ENCODE results near the gene WFDC6. TPM values are rescaled to one million over a fixed set of nuclear protein-coding genes. Genes with fewer than 3 reads are reported as not detected.
"Not testable (repeated sequence)": the region's sequence is repeated elsewhere in the genome, so short reads cannot be mapped to it uniquely, and the experiment has no call there.

The WFDC6 gene
- total and polyA plus RNA-seq, 9 donors, result not detected

- intact Hi-C loops (cut with DNase I), result no loop called here
- H3K27me3 ChIP-seq, result no peaks in the 10 kb centered on the region
- no peaks in the 10 kb centered on the region for H3K36me3 ChIP-seq
- DNase-seq, result no peak
- H3K9me3 ChIP-seq, result no peaks in the 10 kb centered on the region
- no peak overlapping the region for H3K4me3 ChIP-seq
- no peak for TF ChIP-seq CTCF (IDR thresholded peaks at IDR 0.05)
- TF ChIP-seq POLR2A (IDR thresholded peaks at IDR 0.05), result no peak
- no peak for TF ChIP-seq EP300 (IDR thresholded peaks at IDR 0.05)
- no peaks in the 10 kb centered on the region for H3K4me1 ChIP-seq (ENCODE audit: insufficient read depth)
- no peak overlapping the region for H3K27ac ChIP-seq
Measured at GRCh38 chr20:45581702-45582101, 42.4 kb upstream of the WFDC6 start.

GRCh38 chr20:45579184-45579583, 39.9 kb upstream of the WFDC6 start, which contains the start of gene WFDC8:
TSS of gene WFDC8 (minus strand) at chr20:45579284. CDS start at chr20:45579247, 37 bp downstream.
- no peaks in the 10 kb centered on the region for H3K27me3 ChIP-seq
- no peaks in the 10 kb centered on the region for H3K9me3 ChIP-seq
- H3K27ac ChIP-seq, result no peak within 1 kb of the TSS
- WGBS, 3 donors, result 55 to 74% (median 56%) methylated on average over 4 of the region's 4 CpGs
- DNase-seq, result no peak
- intact Hi-C loops (cut with DNase I), result no loop called here
- H3K4me1 ChIP-seq (ENCODE audit: insufficient read depth), result no peaks in the 10 kb centered on the region
- no peak within 1 kb of the TSS for H3K4me3 ChIP-seq
- TF ChIP-seq EP300 (IDR thresholded peaks at IDR 0.05) (no peak), CTCF (IDR thresholded peaks at IDR 0.05) (no peak), POLR2A (IDR thresholded peaks at IDR 0.05) (no peak)
- no peaks in the 10 kb centered on the region for H3K36me3 ChIP-seq

- TF ChIP-seq CTCF (IDR thresholded peaks at IDR 0.05) (no peak), POLR2A (IDR thresholded peaks at IDR 0.05) (no peak), EP300 (IDR thresholded peaks at IDR 0.05) (no peak)
- H3K36me3 ChIP-seq, result no peaks in the 10 kb centered on the region
- H3K9me3 ChIP-seq, result no peaks in the 10 kb centered on the region
- 85 to 96% (median 95%) methylated on average over 1 of the region's 1 CpG for WGBS, 3 donors
- H3K27me3 ChIP-seq, result no peaks in the 10 kb centered on the region
- H3K27ac ChIP-seq, result no peak overlapping the region
- H3K4me1 ChIP-seq (ENCODE audit: insufficient read depth), result no peaks in the 10 kb centered on the region
- intact Hi-C loops (cut with DNase I), result no loop called here
- DNase-seq, result no peak
- H3K4me3 ChIP-seq, result no peak overlapping the region
Measured at GRCh38 chr20:45578231-45578630, 38.9 kb upstream of the WFDC6 start.

GRCh38 chr20:45576995-45577394, 37.7 kb upstream of the WFDC6 start:
- Histone ChIP-seq H3K4me3 (no peak overlapping the region), H3K9me3 (no peaks in the 10 kb centered on the region), H3K4me1 (ENCODE audit: insufficient read depth) (no peaks in the 10 kb centered on the region), H3K36me3 (no peaks in the 10 kb centered on the region), H3K27ac (no peak overlapping the region), H3K27me3 (no peaks in the 10 kb centered on the region)
- DNase-seq, result no peak
- intact Hi-C loops (cut with DNase I), result no loop called here
- TF ChIP-seq EP300 (IDR thresholded peaks at IDR 0.05), result no peak
- TF ChIP-seq CTCF (IDR thresholded peaks at IDR 0.05), result no peak
- TF ChIP-seq POLR2A (IDR thresholded peaks at IDR 0.05), result no peak
- 5 to 12% (median 8%) methylated on average over 2 of the region's 2 CpGs for WGBS, 3 donors

- intact Hi-C loops (cut with DNase I), result no loop called here
- 85 to 88% (median 85%) methylated on average over 3 of the region's 3 CpGs for WGBS, 3 donors
- no peaks in the 10 kb centered on the region for H3K9me3 ChIP-seq
- H3K4me1 ChIP-seq (ENCODE audit: insufficient read depth), result no peaks in the 10 kb centered on the region
- no peaks in the 10 kb centered on the region for H3K36me3 ChIP-seq
- no peak overlapping the region for H3K4me3 ChIP-seq
- DNase-seq, result no peak
- no peak overlapping the region for H3K27ac ChIP-seq
- TF ChIP-seq EP300 (IDR thresholded peaks at IDR 0.05), result no peak
- no peak for TF ChIP-seq CTCF (IDR thresholded peaks at IDR 0.05)
- TF ChIP-seq POLR2A (IDR thresholded peaks at IDR 0.05), result no peak
- H3K27me3 ChIP-seq, result no peaks in the 10 kb centered on the region
Measured at GRCh38 chr20:45575931-45576330, 36.6 kb upstream of the WFDC6 start.

- WGBS, 3 donors, result 74 to 90% (median 76%) methylated on average over 1 of the region's 1 CpG
- intact Hi-C loops (cut with DNase I); H3K4me3 ChIP-seq; H3K4me1 ChIP-seq (ENCODE audit: insufficient read depth); H3K36me3 ChIP-seq; H3K27me3 ChIP-seq; DNase-seq; H3K27ac ChIP-seq; H3K9me3 ChIP-seq: not testable (repeated sequence)
Measured at GRCh38 chr20:45569650-45570049, 30.4 kb upstream of the WFDC6 start.

All from ovary (tissue), 9 donors.